ENCODE data around the gene PSMB5. TPM values are rescaled to one million over a fixed set of nuclear protein-coding genes. Genes with fewer than 3 reads are reported as not detected.

The PSMB5 gene
- polyA plus RNA-seq, 2 donors = 35.1 to 136 TPM

DNA sequence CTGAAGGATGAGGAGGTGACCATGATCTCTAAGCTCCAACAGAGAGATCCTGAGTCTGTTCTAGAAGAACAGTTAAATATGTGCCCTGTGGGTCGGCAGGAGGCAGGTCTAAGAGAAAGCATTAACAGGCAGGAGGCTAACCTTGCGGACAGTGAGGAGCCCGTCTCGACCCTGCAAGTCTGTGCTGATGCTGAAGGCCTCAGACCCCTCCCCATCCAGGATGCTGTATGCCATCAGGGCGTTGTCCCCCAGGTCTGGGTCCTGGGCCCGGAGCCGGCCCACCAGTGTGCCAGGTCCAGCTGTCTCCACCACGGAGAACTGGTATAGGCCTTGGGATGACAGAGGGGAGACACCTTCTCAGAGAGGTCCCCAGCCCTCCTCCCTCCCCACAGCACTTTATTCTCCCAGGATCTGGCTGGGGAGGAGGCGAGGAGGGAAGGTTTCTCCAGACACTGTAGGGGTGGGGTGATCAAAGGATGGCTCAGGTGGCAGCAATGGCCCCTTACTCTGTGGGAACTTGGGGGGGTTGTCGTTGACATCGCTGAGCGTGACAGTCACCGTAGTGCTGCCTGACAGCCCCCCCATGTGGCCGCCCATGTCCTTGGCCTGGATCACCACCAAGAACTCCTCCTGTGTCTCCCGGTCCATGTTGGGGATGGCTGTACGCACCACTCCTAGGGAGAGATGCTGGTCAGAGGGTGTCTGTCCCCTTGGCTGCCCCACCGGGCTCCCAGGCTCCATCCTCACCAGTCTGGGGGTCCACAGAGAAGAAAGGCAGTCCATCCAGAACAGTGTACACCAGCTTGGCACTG lies 19.5 kb upstream of the PSMB5 start:
- Histone ChIP-seq H3K9me3 (ENCODE audit: control insufficient read depth in 2 of 2, insufficient read depth in 1 of 2, low read depth in 1 of 2, low read length in 1 of 2) (no peaks in the 10 kb centered on the region), H3K27ac (ENCODE audit: low read depth in 2 of 2, low read length in 1 of 2) (no peak overlapping the region), H3K4me3 (ENCODE audit: low read depth in 1 of 2, low read length in 2 of 2) (no peak overlapping the region), H3K36me3 (ENCODE audit: control insufficient read depth in 2 of 2, insufficient read depth in 2 of 2, low read length in 1 of 2) (peaks cover 0 to 7% of the 10 kb centered on the region in 2 donors), H3K4me1 (ENCODE audit: control insufficient read depth in 2 of 2, insufficient read depth in 2 of 2, low read length in 1 of 2) (peaks cover 0 to 10% of the 10 kb centered on the region in 2 donors), H3K27me3 (ENCODE audit: control insufficient read depth in 1 of 2, insufficient read depth in 2 of 2, low read length in 2 of 2) (no peaks in the 10 kb centered on the region)
- WGBS, 2 donors = 80 to 83% methylated on average over 15 to 17 of the region's 17 CpGs

DNA sequence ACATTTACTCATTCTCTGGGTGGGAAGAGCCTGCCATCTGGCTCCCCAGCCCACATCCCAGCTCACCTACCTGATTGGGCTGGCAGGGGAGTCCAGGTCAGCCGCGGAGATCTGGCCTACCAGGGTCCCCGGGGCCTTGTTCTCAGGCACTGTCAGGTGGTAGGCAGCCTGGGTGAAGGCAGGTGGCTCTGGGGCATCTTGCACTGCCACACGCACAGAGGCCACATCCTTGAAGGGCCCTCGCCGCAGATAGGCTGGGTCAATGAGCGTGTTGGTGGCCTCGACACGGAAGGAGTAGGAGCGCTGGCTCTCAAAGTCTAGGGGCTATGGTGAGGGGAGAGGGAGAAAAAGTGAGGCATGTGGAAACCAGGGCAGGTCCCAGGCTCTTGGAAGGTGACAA lies 18.7 kb upstream of the PSMB5 start:
- Histone ChIP-seq H3K9me3 (ENCODE audit: control insufficient read depth in 2 of 2, insufficient read depth in 1 of 2, low read depth in 1 of 2, low read length in 1 of 2) (no peaks in the 10 kb centered on the region), H3K4me1 (ENCODE audit: control insufficient read depth in 2 of 2, insufficient read depth in 2 of 2, low read length in 1 of 2) (peaks cover 0 to 10% of the 10 kb centered on the region in 2 donors), H3K4me3 (ENCODE audit: low read depth in 1 of 2, low read length in 2 of 2) (no peak overlapping the region), H3K36me3 (ENCODE audit: control insufficient read depth in 2 of 2, insufficient read depth in 2 of 2, low read length in 1 of 2) (no peaks in the 10 kb centered on the region), H3K27ac (ENCODE audit: low read depth in 2 of 2, low read length in 1 of 2) (no peak overlapping the region), H3K27me3 (ENCODE audit: control insufficient read depth in 1 of 2, insufficient read depth in 2 of 2, low read length in 2 of 2) (no peaks in the 10 kb centered on the region)
- 93 to 95% methylated on average over 10 of the region's 10 CpGs for WGBS, 2 donors

DNA sequence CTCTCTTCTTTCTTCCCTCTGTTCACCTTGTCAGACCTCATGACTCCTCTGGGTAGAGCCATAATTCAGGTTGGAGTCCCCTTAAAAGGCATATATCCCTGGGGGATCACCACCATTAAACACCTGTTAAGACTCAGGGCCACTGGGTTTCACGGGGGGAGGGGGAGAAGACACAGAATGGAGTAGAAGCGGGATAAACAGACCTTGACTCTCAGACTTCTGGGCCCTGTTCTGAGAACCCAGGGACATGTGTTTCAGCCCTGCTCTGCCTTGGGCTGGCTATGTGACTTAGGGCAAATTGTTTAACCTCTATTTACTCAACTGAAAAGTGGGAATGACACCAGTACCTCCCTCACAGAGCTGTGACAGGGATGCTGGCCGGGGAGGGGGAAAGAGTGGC lies 18.0 kb upstream of the PSMB5 start:
- Histone ChIP-seq H3K4me3 (ENCODE audit: low read depth in 1 of 2, low read length in 2 of 2) (no peak overlapping the region), H3K36me3 (ENCODE audit: control insufficient read depth in 2 of 2, insufficient read depth in 2 of 2, low read length in 1 of 2) (no peaks in the 10 kb centered on the region), H3K27ac (ENCODE audit: low read depth in 2 of 2, low read length in 1 of 2) (no peak overlapping the region), H3K4me1 (ENCODE audit: control insufficient read depth in 2 of 2, insufficient read depth in 2 of 2, low read length in 1 of 2) (peaks cover 0 to 10% of the 10 kb centered on the region in 2 donors), H3K27me3 (ENCODE audit: control insufficient read depth in 1 of 2, insufficient read depth in 2 of 2, low read length in 2 of 2) (no peaks in the 10 kb centered on the region), H3K9me3 (ENCODE audit: control insufficient read depth in 2 of 2, insufficient read depth in 1 of 2, low read depth in 1 of 2, low read length in 1 of 2) (no peaks in the 10 kb centered on the region)
- WGBS, 2 donors = 82 to 85% methylated on average over 3 of the region's 3 CpGs

DNA sequence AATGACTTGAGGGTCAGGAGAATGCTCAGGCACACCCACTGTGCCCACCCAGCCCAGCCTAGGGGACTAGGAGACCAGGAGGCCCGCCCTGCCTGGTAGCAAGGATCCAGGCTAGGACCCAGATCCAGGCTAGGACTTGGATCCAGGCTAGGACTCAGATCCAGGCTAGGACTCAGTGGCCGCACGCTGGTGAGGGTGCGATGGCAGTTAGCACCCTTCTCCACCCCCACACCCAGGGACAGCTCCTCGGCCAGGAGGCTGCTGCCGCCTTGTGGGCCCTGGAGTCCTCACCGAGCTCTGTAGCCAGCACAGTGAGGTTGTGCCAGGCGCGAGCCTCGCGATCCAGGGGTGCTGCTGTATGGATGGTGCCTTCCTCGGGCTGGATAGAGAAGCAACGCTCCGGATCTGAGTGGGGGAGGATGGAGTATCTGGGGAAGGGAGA lies 17.5 kb upstream of the PSMB5 start:
- WGBS, 2 donors = 63 to 72% methylated on average over 14 of the region's 14 CpGs
- Histone ChIP-seq H3K4me1 (ENCODE audit: control insufficient read depth in 2 of 2, insufficient read depth in 2 of 2, low read length in 1 of 2) (peaks cover 0 to 10% of the 10 kb centered on the region in 2 donors), H3K36me3 (ENCODE audit: control insufficient read depth in 2 of 2, insufficient read depth in 2 of 2, low read length in 1 of 2) (no peaks in the 10 kb centered on the region), H3K4me3 (ENCODE audit: low read depth in 1 of 2, low read length in 2 of 2) (no peak overlapping the region), H3K9me3 (ENCODE audit: control insufficient read depth in 2 of 2, insufficient read depth in 1 of 2, low read depth in 1 of 2, low read length in 1 of 2) (no peaks in the 10 kb centered on the region), H3K27ac (ENCODE audit: low read depth in 2 of 2, low read length in 1 of 2) (no peak overlapping the region), H3K27me3 (ENCODE audit: control insufficient read depth in 1 of 2, insufficient read depth in 2 of 2, low read length in 2 of 2) (no peaks in the 10 kb centered on the region)

DNA sequence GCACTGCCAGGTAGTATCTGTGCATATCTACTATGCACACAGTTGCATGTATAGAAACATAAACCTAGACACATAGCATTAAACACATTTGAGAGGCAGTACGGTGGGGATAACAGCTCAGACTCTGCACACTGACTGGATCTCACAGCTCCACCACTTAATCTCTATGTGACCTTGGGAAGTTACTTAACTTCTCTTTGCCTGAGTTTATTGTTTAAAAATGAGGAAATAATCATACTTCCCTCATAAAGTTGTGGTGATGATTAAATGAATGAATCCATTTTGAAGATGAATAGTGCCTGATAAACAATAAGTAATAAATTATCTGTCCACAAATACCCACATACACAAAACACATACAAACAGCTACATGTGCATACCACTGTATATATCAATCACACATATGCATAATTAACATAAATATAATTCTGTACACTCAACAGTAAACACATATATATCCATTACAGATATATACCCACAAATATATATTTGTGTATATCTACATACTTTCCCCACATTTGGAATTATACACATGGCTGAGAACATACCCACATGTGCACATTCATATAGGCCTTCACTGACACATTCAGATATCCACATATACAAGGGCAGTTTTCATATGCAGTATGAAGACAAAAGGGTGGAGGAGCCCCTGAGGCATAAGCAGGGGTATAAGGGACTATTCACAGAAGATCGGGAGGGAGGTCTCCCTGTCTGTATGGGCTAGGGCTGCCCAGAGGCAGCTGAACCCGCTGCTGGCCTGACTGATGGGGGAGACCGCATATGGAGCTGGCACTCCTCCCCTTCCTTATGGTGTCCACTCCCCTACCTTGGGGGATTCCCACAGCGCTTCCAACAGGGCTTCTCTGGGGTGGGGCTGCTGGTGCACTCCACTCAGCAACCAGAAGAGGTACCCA lies 16.7 kb upstream of the PSMB5 start:
- H3K27me3 ChIP-seq (ENCODE audit: control insufficient read depth in 1 of 2, insufficient read depth in 2 of 2, low read length in 2 of 2) = no peaks in the 10 kb centered on the region
- no peak overlapping the region for H3K27ac ChIP-seq (ENCODE audit: low read depth in 2 of 2, low read length in 1 of 2)
- 80 to 83% methylated on average over 5 of the region's 5 CpGs for WGBS, 2 donors
- H3K9me3 ChIP-seq (ENCODE audit: control insufficient read depth in 2 of 2, insufficient read depth in 1 of 2, low read depth in 1 of 2, low read length in 1 of 2) = no peaks in the 10 kb centered on the region
- no peaks in the 10 kb centered on the region for H3K36me3 ChIP-seq (ENCODE audit: control insufficient read depth in 2 of 2, insufficient read depth in 2 of 2, low read length in 1 of 2)
- no peak overlapping the region for H3K4me3 ChIP-seq (ENCODE audit: low read depth in 1 of 2, low read length in 2 of 2)
- peaks cover 0 to 3% of the 10 kb centered on the region in 2 donors for H3K4me1 ChIP-seq (ENCODE audit: control insufficient read depth in 2 of 2, insufficient read depth in 2 of 2, low read length in 1 of 2)

DNA sequence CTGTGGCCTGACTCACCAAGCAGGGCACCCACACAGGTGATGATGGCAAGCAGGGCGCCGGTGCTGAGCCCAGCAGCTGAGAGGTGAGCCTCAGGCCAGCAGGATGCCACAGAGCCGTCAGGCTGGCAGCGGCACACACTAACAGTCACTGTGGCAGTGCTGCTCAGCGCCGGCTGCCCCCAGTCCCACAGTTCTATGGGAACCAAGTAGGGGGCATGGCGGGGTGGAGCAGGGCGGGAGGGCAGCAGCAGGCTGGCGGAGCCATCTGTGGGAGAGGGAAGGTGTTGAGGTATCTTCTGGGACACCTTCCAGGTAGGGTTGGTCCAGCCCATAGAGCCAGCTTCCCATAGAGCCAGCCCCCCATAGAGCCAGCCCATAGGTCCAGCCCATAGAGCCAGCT lies 14.3 kb upstream of the PSMB5 start:
- no peaks in the 10 kb centered on the region for H3K9me3 ChIP-seq (ENCODE audit: control insufficient read depth in 2 of 2, insufficient read depth in 1 of 2, low read depth in 1 of 2, low read length in 1 of 2)
- no peak overlapping the region for H3K4me3 ChIP-seq (ENCODE audit: low read depth in 1 of 2, low read length in 2 of 2)
- no peaks in the 10 kb centered on the region for H3K36me3 ChIP-seq (ENCODE audit: control insufficient read depth in 2 of 2, insufficient read depth in 2 of 2, low read length in 1 of 2)
- no peak overlapping the region for H3K27ac ChIP-seq (ENCODE audit: low read depth in 2 of 2, low read length in 1 of 2)
- WGBS, 2 donors = 96 to 99% methylated on average over 9 of the region's 9 CpGs
- no peaks in the 10 kb centered on the region for H3K27me3 ChIP-seq (ENCODE audit: control insufficient read depth in 1 of 2, insufficient read depth in 2 of 2, low read length in 2 of 2)
- H3K4me1 ChIP-seq (ENCODE audit: control insufficient read depth in 2 of 2, insufficient read depth in 2 of 2, low read length in 1 of 2) = no peaks in the 10 kb centered on the region

DNA sequence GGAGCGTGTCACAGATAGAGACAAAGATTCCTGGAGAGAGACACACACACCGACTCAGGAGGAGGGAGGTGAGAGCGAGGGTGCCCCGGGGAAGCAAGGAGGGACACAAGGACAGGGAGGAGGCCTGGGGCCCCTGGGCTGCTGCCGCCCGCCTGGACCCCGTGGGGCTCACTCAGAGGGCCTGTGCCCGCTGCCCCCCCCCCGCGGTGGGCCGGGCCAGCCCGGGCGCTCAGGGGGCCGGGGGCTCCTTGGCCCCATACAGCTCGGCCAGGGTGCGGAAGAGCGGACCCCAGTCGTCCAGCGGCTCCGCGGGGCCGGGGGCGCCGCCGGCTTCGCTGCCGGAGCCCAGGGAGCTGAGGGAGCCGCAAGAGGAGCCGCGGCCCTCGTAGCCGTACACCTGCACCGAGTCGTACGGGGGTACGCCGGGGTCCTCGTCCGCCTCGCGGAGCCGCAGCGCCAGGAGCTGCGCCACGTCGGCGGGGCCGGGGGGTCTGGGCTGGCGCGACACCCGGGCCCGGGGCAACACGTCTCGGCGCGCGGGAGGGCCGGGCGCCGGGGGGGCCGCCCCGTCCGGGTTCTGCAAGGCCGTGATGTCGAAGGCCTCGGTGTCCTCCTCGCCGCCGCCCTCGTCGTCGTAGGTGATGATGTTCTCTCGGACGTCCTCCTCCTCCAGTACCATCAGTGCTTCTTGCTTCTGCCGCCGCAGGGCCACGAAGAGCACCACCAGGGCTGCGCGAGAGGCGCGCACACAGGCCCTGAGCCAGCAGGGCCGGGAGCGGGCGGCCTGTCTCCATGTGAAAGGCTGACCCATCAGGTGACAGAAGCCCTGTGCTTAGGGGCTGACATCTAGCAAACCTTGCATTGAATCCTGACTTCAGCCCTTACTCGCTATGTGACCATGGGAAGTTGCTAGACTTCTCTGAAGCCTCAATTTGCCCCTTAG lies 13.3 kb upstream of the PSMB5 start:
- H3K4me3 ChIP-seq (ENCODE audit: low read depth in 1 of 2, low read length in 2 of 2) = no peak overlapping the region
- 83 to 85% methylated on average over 65 to 85 of the region's 85 CpGs for WGBS, 2 donors
- no peak overlapping the region for H3K27ac ChIP-seq (ENCODE audit: low read depth in 2 of 2, low read length in 1 of 2)
- no peaks in the 10 kb centered on the region for H3K9me3 ChIP-seq (ENCODE audit: control insufficient read depth in 2 of 2, insufficient read depth in 1 of 2, low read depth in 1 of 2, low read length in 1 of 2)
- no peaks in the 10 kb centered on the region for H3K4me1 ChIP-seq (ENCODE audit: control insufficient read depth in 2 of 2, insufficient read depth in 2 of 2, low read length in 1 of 2)
- H3K36me3 ChIP-seq (ENCODE audit: control insufficient read depth in 2 of 2, insufficient read depth in 2 of 2, low read length in 1 of 2) = no peaks in the 10 kb centered on the region
- H3K27me3 ChIP-seq (ENCODE audit: control insufficient read depth in 1 of 2, insufficient read depth in 2 of 2, low read length in 2 of 2) = no peaks in the 10 kb centered on the region

DNA sequence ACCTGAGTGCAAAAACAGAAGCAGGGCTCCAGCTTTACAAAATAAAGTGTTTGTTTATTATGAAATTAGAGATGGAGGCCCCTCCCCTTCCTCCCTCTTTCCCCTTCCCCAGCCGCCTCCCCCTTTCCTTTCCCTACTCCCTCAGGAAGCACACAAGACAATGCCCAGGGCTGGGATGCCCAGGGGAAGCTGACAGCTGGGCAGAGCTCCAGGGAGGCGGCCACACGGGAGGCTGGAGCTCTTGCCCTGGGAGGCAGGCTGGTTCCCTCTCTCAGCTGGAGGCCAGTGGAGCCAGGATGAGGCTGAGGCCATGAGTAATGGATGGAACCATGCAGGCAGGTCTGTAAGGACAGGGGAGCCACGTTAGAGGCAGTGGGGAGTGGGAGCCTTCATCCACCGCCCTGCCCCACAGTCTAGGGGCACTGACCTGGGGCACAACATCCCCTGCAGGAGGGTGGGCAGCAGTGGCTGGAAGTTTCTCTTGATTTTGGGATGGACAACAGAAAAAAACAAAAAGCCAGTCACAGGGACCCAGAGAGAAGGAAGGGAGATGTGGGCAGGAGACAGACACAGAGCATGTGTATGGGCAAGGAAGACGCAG lies 12.4 kb upstream of the PSMB5 start:
- Histone ChIP-seq H3K4me1 (ENCODE audit: control insufficient read depth in 2 of 2, insufficient read depth in 2 of 2, low read length in 1 of 2) (no peaks in the 10 kb centered on the region), H3K36me3 (ENCODE audit: control insufficient read depth in 2 of 2, insufficient read depth in 2 of 2, low read length in 1 of 2) (no peaks in the 10 kb centered on the region), H3K27me3 (ENCODE audit: control insufficient read depth in 1 of 2, insufficient read depth in 2 of 2, low read length in 2 of 2) (no peaks in the 10 kb centered on the region), H3K4me3 (ENCODE audit: low read depth in 1 of 2, low read length in 2 of 2) (no peak overlapping the region), H3K27ac (ENCODE audit: low read depth in 2 of 2, low read length in 1 of 2) (no peak overlapping the region), H3K9me3 (ENCODE audit: control insufficient read depth in 2 of 2, insufficient read depth in 1 of 2, low read depth in 1 of 2, low read length in 1 of 2) (no peaks in the 10 kb centered on the region)
- WGBS, 2 donors = 67 to 68% methylated on average over 6 of the region's 6 CpGs
